Caco-2 (cell line): Measurements from ENCODE around the gene ELFN1. TPM values are rescaled to one million over a fixed set of nuclear protein-coding genes. Genes with fewer than 3 reads are reported as not detected.

ENCODE experiments used
- BruUV-seq: library from RNA; stranded (reverse); fragments of 400-500 nt; replicated peaks from 2 replicates; lab custom pipeline; 2021; lab: Mats Ljungman, UMichigan
- CTCF ChIA-PET: fragments of 300-600 bp; sonication (Branson Sonifier 250); formaldehyde crosslinking; loops from one replicate; lab custom pipeline; 2022; ENCODE audit warnings: antibody characterized with exemption; lab: Charles Lee
- POLR2A ChIA-PET: fragments of 300-600 bp; sonication (Branson Sonifier 250); formaldehyde crosslinking; loops from one replicate; lab custom pipeline; 2022; ENCODE audit warnings: antibody characterized with exemption; lab: Charles Lee
- DNase-seq, 2 experiments: peaks; one replicate each; pipeline versions ENCODE4 v3.0.0 to v3.0.0-alpha.2; 2020 to 2022
- H3K27me3 ChIP-seq: replicated peaks from 2 replicates; pipeline ENCODE4 v1.6.0; 2011; ENCODE audit warnings: low read length; ENCODE audit not compliant: control insufficient read depth, insufficient read depth
- H3K36me3 ChIP-seq: 2 replicates; pipeline ENCODE4 v1.5.1; 2011; ENCODE audit warnings: low read length; ENCODE audit not compliant: control insufficient read depth, insufficient read depth
- H3K4me1 ChIP-seq: fragments of 250-450 bp; sonication (Bioruptor Pico); 2 replicates; pipeline ENCODE4 v1.5.1; 2020; ENCODE audit warnings: mild to moderate bottlenecking
- H3K4me3 ChIP-seq: 2 replicates; pipeline ENCODE4 v1.5.1; 2011; ENCODE audit warnings: low read depth, mild to moderate bottlenecking, control low read depth, low read length
- H3K9me3 ChIP-seq: fragments of 250-450 bp; sonication (Bioruptor Pico); 2 replicates; pipeline ENCODE4 v1.5.1; 2020; ENCODE audit warnings: mild to moderate bottlenecking, moderate library complexity
- H3K27ac Mint-ChIP-seq: one replicate; pipeline ENCODE4 v1.8.0; 2022; ENCODE audit warnings: mixed read lengths; ENCODE audit not compliant: unreplicated experiment
- H3K27me3 Mint-ChIP-seq: one replicate; pipeline ENCODE4 v1.8.0; 2022; ENCODE audit warnings: mixed read lengths; ENCODE audit not compliant: insufficient read depth, unreplicated experiment
- H3K36me3 Mint-ChIP-seq: one replicate; pipeline ENCODE4 v1.8.0; 2022; ENCODE audit warnings: mild to moderate bottlenecking, mixed read lengths; ENCODE audit not compliant: insufficient read depth, unreplicated experiment
- H3K4me1 Mint-ChIP-seq: one replicate; pipeline ENCODE4 v1.8.0; 2022; ENCODE audit warnings: low read depth, mixed read lengths; ENCODE audit not compliant: unreplicated experiment
- H3K4me3 Mint-ChIP-seq: one replicate; pipeline ENCODE4 v1.8.0; 2022; ENCODE audit warnings: mild to moderate bottlenecking, moderate library complexity, mixed read lengths; ENCODE audit not compliant: unreplicated experiment
- H3K9me3 Mint-ChIP-seq: one replicate; pipeline ENCODE4 v1.8.0; 2022; ENCODE audit warnings: mixed read lengths; ENCODE audit not compliant: unreplicated experiment
- CTCF ChIP-seq, 2 experiments: fragments of 200-600 bp in 1 of 2; IDR thresholded peaks; 1 replicate in 1 of 2; 2 replicates in 1 of 2; pipeline versions ENCODE4 v1.5.1 to v1.8.0; 2011 to 2022; ENCODE audit warnings: antibody characterized with exemption in 1 of 2, control low read depth in 1 of 2, inconsistent platforms in 1 of 2, low read depth in 1 of 2, low read length in 1 of 2, mild to moderate bottlenecking in 1 of 2, moderate library complexity in 1 of 2; ENCODE audit not compliant: insufficient read depth in 1 of 2, severe bottlenecking in 1 of 2, unreplicated experiment in 1 of 2
- intact Hi-C: fragments of 100-400 bp; cut with micrococcal nuclease; formaldehyde crosslinking; loops from one replicate; pipeline ENCODE4 v1.10.0; 2022; ENCODE audit not compliant: unreplicated experiment
- total RNA-seq: library from RNA; stranded (reverse); gene quantifications from 2 replicates; pipeline ENCODE4 v1.2.3, GENCODE V29; 2022

Gene ELFN1
- total RNA-seq, 1 experiment from 2014 or later, result 2.3 TPM

GRCh38 chr7:1724118-1724910 is 54.2 kb downstream of the ELFN1 start:
- Mint-ChIP-seq H3K9me3 (no peaks in the 10 kb centered on the region), H3K4me3 (no peak overlapping the region), H3K4me1 (no peaks in the 10 kb centered on the region), H3K27ac (no peak overlapping the region), H3K27me3 (peaks cover 4% of the 10 kb centered on the region), H3K36me3 (no peaks in the 10 kb centered on the region)
- peaks cover 9% of the 10 kb centered on the region; the same call in 1 of the 2 replicates for H3K9me3 ChIP-seq
- H3K4me3 ChIP-seq, result no peak overlapping the region
- intact Hi-C loops, result no loop called here
- no peaks in the 10 kb centered on the region; the same call in 1 of the 2 replicates for H3K27me3 ChIP-seq
- ChIA-PET POLR2A (no interaction called here), CTCF (no interaction called here)
- no peaks in the 10 kb centered on the region for H3K4me1 ChIP-seq
- DNase-seq, result no peak
- TF ChIP-seq CTCF (IDR thresholded peaks at IDR 0.05; ENCODE audit: insufficient read depth in 1 of 2, low read depth in 1 of 2, low read length in 1 of 2, severe bottlenecking in 1 of 2, unreplicated experiment in 1 of 2), result no peak
- H3K36me3 ChIP-seq, result no peaks in the 10 kb centered on the region
- no TSS peak for BruUV-seq

- Histone ChIP-seq H3K4me1 (no peaks in the 10 kb centered on the region), H3K36me3 (no peaks in the 10 kb centered on the region), H3K4me3 (no peak overlapping the region), H3K27me3 (no peaks in the 10 kb centered on the region; the same call in 1 of the 2 replicates), H3K9me3 (peaks cover 16% of the 10 kb centered on the region)
- no peak for DNase-seq
- CTCF ChIA-PET, result no interaction called here
- BruUV-seq, result no TSS peak
- no peak for TF ChIP-seq CTCF (IDR thresholded peaks at IDR 0.05; ENCODE audit: insufficient read depth in 1 of 2, low read depth in 1 of 2, low read length in 1 of 2, severe bottlenecking in 1 of 2, unreplicated experiment in 1 of 2)
- POLR2A ChIA-PET, result no interaction called here
- Mint-ChIP-seq H3K9me3 (no peaks in the 10 kb centered on the region), H3K27ac (no peak overlapping the region), H3K4me1 (no peaks in the 10 kb centered on the region), H3K4me3 (no peak overlapping the region), H3K27me3 (peaks cover 4% of the 10 kb centered on the region), H3K36me3 (no peaks in the 10 kb centered on the region)
- intact Hi-C loops, result no loop called here
Observed at GRCh38 chr7:1725199-1725690, 55.2 kb downstream of the ELFN1 start.

- no peak for TF ChIP-seq CTCF (IDR thresholded peaks at IDR 0.05; ENCODE audit: insufficient read depth in 1 of 2, low read depth in 1 of 2, low read length in 1 of 2, severe bottlenecking in 1 of 2, unreplicated experiment in 1 of 2)
- no peaks in the 10 kb centered on the region for H3K4me1 Mint-ChIP-seq
- POLR2A ChIA-PET, result no interaction called here
- peaks cover 22% of the 10 kb centered on the region for H3K9me3 ChIP-seq
- H3K27me3 Mint-ChIP-seq, result peaks cover 6% of the 10 kb centered on the region
- no peak overlapping the region for H3K4me3 Mint-ChIP-seq
- no peak overlapping the region for H3K4me3 ChIP-seq
- no peak for DNase-seq
- CTCF ChIA-PET, result interaction anchor here (0.6 kb wide), 1 partner anchor 128 kb away, joined by 8 read pairs; no protein-coding TSS in a partner anchor
- H3K36me3 Mint-ChIP-seq, result no peaks in the 10 kb centered on the region
- no TSS peak for BruUV-seq
- no peaks in the 10 kb centered on the region; the same call in 1 of the 2 replicates for H3K27me3 ChIP-seq
- H3K4me1 ChIP-seq, result no peaks in the 10 kb centered on the region
- no peaks in the 10 kb centered on the region for H3K36me3 ChIP-seq
- no peak overlapping the region for H3K27ac Mint-ChIP-seq
- no peaks in the 10 kb centered on the region for H3K9me3 Mint-ChIP-seq
- intact Hi-C loops, result no loop called here
Observed at GRCh38 chr7:1725766-1726630, 55.9 kb downstream of the ELFN1 start.
